ENCODE measurements around the gene SNX9.

- TF ChIP-seq CTCF (IDR thresholded peaks at IDR 0.05): no peak
- TF ChIP-seq POLR2A (IDR thresholded peaks at IDR 0.05): no peak
- TF ChIP-seq EP300 (IDR thresholded peaks at IDR 0.05; ENCODE audit: low read depth): no peak
- no peak for TF ChIP-seq POLR2AphosphoS5 (IDR thresholded peaks at IDR 0.05)
Measured at GRCh38 chr6:157976345-157977175, 153.5 kb downstream of the SNX9 start.

All from transverse colon (tissue), 4 donors.